HG03097 (cell line): ENCODE results near the gene ATG5.

Source experiments
- ATAC-seq: cut with Tn5 transposase; IDR thresholded peaks from one replicate; pipeline ENCODE4 v1.9.1; 2021; ENCODE audit not compliant: unreplicated experiment, low FRiP score

Gene ATG5

DNA sequence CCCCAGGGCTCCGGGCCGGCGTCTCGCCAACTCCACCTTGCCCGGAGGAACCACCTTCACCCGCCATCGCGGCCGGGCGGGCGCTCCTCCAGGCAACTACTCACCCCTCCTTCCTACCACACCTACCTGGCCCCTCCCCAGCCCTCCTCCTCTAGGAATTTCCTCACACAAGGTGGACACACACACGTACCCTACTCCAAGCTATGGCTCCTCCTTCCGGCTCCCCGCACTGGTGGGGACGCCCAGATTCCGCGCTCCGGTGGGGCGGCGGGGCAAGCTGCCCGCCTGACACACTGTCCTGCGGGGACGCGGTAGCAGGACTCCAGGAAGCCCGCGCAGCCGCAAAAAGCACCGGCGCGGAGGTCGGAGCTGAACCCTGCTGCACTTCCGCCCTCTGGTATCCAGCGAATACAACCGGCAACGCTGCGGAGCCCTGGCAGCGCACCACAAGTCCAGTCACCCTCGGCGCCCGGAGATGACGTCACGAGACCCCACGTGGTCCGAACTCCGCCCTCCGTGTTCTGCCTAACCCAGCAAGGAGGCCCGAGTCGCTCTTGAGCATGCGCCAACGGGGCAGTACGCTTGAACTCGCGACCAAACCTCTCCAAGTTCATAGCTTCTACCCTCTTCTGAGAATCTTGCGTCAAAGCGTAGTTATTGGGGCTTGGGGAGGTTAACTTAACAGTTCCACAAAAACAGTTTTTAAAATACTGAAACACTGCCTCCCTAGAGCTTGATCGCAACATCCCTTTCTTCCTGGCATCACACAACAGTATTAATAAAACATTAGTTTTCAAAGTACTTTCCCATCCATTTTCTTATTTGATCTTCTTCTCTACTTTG is at the start of gene ATG5:
TSS of gene ATG5 (minus strand) at position 425 of the 843 bp plus-strand sequence. CDS start 9,552 bp downstream, outside the sequence.
- peak; percentile 95 for ATAC-seq

DNA sequence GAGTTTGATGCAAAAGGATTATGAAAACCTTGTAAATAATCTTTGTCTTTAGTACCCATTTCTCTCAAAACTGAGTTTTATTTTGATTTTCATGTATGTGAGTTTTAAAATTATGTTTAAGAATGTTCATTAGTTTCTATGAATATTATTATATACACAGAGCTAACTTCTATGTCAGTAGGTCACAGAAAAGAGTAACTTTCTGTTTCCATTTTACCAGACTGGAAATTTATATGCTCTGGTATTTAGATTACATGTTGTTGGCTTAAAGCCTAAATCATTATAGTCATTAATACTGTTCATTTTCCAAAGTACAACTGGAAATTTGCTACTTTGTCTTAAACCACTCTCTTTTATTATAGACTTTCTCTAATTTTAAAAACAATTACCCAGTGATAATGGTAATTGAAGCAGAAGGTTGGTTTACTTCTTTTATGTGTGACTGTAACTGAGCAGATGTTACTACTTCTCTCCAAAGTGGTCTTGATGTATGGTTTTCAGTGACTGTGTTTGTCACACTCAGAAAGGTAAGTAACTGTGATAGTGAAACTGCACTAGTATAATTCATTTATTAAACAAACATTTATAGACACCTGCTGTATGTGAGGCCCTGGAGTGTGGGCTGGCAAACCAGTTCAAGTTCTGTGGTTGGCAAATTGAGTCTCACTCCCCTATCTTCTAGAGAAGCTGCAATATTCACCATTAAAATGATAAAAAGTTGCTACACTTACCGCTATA is 48.1 kb upstream of the ATG5 start:
- ATAC-seq = no peak

DNA sequence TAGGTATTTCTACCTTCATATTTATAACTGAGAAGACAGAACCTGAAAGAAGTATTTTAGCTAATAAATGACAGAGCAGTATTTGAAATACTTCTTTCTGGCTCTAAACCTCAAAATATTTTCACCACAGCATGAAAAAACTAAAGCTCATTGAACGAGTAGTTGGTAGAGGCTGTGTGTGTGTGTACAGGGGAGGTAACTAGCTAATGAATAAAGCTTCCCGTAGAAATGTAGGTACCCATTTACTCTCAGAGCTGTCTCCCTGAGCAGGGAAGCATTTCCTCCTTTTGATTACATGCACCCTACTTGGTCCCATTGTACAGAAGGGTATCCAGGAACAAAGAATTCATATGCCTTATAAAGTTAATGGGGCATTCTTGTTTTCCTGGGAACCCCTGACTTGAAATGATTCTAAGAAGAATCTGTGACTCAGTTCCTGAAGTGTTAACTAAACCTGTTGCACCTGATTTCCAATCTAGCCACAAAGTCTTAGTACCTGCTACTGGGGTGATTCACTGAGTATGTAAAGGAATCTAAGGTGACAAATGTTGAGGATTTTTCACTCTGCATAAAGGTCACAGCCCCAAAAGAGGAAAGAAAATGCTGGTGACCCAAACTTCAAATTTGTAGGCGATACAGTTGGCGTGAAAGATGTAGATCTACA is 47.4 kb upstream of the ATG5 start:
- ATAC-seq = no peak

DNA sequence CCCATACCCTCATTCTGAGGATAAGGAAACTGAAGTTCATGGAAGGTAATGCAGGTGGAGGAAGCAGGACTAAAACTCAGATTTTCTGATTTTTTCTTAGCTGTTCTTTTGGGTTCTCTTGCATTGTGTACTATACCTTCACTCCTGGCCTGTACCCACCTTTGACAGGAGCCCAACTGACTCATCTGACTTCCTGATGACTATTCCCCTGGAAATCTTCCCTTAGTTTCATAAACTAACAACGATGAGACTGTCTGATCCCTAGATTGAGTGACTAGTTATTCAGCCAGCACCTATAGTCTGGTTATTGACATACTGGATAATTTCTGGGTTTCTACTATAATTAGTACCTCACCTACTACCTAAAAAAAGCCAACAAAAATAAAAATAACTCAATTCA is 45.1 kb upstream of the ATG5 start:
- ATAC-seq = no peak

DNA sequence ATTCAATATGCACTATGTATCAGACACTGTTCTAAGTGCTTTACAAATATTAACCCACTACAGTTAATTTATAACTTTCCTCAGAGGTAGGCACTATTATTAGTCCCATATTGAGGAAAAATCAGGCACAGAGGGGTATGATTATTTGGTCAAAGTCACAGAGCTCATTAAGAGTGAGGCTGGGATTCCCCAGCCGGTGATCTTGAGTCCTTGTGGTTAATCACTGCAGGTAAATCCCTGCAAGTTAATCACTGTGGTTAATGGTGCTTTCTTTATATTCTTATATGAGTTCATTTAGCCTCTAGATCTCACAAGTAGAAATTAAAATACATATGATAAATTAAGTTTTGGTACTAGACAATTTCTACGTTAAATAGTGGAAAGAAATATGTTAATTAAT is 44.2 kb upstream of the ATG5 start:
- ATAC-seq = no peak

DNA sequence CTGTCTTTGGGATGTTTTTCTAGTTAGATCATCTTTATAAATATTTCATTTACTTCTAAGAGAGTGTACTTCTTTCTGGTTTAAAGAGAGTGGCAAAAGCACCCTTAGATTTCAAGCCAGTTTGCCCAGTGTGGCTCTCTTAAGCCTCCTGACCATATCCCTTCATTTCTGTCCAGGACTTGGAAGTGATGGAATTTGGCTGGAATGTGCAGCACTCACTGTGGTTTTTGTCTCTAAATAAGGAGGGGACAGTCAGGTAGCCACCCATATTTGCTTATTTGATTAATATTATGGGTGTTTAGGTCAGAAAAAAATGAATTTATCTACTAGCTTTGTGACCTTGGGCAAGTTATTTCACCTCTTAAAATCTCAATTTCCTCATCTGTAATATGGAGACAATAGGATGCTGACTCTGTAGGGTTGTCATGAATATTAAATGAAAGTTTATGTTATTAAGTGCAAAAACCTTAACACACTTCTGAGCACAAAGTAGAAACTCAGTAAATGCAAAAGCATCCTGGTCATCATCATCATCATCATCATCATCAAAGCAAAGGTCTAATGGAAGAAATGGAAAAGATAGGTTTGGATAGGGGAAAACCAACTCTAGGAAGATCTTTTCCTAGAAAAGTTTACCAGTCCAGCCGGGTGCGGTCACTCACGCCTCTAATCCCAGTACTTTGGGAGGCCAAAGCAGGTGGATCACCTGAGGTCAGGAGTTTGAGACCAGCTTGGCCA is 38.0 kb upstream of the ATG5 start:
- ATAC-seq = no peak

DNA sequence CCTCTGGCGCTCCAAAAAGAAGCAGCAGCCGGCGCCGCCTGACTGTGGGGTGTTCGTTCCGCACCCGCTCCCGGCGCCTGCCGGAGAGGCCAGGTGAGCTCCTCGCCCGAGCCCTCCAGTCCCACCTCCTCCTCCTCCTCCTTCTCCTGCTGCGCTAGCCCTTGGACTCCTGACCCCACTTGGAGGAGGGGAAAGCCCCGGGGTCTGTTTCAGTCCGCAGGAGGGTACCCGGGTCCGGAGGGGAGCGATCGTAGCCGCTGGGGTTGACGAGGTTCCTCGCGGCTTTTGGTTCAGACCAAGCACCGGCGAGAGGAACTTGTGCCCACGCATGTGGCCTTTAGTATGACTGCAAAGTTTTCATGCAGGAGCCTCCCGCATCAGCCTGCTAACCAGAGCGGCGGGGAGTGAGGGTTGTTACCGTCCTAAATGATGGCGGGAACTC is 35.5 kb upstream of the ATG5 start:
- no peak for ATAC-seq

DNA sequence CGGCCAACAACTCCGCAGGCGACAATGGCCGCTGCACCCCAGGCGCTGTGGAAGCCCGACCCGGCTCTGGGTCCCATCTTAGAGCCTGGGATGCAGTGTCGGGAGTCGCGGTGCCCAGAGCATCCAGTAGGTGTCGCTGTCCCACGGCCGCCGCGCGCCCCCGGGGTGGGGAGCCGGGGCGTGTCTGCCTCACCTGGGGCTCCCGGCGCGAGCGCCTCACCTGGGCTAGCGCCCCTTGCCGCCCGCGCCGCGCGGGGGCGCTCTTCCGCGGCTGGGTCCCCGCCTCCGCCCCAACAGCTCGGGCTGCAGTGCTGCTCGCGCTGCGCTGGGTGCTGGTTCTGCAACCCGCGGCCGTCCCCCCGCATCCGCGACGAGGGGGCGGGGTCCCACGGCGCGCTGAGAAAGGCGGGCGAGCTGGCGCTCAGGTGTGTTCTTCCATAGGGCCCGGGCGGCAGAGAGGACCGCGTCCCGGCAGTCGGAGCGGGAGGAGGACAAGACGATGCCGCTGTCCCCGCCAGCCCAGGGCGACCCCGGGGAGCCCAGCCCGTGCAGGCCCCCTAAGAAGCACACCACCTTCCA is 34.9 kb upstream of the ATG5 start, which contains the start of gene CRYBG1:
TSS of gene CRYBG1 (plus strand) at position 308 of the 579 bp plus-strand sequence. CDS start at position 500, 192 bp downstream.
- peak; percentile 56 for ATAC-seq

DNA sequence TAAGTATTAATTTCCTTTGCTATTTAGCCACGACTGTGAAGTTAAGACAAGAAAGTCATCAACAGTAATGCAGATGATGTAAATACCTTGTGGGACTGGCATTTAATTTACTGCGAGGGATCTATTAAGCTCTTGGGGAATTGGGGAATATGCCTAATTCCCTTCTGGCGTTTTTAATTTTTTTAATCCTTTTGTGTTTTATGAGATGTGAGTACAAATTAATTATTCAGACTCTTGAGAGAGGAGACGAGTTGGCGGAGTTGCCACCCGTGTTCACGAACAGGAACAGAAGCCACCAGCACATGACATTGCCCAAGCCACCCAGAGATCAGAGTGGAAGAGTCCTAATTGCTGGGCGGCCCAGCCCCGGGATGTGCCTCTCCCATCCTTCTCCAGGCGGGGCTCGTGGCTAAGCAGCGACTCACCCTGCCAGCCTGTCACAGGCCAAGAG is 34.4 kb upstream of the ATG5 start:
- no peak for ATAC-seq

DNA sequence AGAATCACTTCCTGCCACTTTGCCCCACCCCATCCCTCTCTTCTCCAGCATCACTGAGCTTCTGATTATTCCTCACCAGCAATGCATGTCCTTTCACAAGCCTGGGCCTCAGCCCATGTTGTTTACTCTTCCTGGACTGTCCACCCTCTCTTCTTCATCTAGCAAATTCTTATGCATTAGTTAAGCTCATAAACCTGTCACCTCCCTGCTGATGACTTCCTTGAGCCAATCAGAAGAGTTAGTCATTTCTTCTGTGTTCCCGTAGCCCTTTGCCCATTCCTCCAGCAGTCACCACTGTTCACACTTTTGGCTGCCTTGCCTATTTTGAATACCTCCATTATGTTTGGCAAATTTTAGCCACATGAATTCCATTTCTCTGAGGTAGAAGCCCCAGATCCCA is 30.8 kb upstream of the ATG5 start:
- no peak for ATAC-seq

DNA sequence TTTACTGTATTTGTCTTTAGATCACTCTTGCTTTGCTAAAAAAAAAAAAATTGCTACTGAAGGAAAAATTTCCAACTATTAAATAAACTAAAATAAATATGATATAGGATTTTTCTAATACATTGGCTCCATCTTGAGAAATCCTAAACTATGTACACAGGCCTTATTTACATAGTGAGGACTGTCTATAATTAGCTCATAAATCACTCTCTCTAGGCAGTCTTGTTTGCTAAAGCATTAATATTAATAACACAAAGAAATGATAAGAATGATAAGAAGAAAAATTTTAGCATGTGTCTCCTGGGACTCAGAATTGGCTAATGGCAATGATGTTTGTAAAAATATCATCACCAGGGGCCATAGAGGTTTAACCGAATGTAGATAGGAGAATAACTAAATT is 21.7 kb upstream of the ATG5 start:
- ATAC-seq = no peak

DNA sequence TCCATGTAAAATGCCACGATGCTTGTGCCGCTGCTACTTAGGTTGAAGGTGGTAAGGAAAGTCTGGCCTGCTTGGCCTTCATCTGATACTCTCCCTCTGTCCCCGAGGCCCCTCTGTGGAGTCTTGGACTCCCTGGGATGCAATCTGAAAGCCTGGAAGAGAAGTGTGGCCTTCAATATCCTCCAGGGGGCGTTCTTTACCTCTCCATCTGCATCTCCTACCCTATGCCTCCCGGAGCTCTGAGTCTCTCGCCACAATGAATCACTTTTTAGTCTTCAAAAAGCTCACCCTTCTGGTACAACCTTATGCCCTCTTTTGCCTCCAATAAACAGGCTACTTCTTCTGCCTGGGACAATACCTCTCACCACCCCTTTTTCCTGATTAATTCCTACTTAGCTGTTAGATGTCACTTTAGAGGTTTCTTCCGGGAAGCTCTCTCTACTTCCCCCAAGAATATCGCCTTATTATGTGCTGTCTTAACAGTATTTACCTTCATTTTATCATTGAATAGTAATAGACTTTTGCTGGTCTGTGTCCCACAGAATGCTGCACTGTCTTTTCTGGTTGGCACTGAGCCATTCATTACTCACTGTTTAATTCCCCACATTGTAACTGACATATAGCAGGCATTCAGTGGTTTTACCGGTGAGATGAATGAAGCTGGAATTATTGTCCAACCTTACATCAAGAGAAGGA is 13.9 kb upstream of the ATG5 start:
- peak; percentile 60 for ATAC-seq

DNA sequence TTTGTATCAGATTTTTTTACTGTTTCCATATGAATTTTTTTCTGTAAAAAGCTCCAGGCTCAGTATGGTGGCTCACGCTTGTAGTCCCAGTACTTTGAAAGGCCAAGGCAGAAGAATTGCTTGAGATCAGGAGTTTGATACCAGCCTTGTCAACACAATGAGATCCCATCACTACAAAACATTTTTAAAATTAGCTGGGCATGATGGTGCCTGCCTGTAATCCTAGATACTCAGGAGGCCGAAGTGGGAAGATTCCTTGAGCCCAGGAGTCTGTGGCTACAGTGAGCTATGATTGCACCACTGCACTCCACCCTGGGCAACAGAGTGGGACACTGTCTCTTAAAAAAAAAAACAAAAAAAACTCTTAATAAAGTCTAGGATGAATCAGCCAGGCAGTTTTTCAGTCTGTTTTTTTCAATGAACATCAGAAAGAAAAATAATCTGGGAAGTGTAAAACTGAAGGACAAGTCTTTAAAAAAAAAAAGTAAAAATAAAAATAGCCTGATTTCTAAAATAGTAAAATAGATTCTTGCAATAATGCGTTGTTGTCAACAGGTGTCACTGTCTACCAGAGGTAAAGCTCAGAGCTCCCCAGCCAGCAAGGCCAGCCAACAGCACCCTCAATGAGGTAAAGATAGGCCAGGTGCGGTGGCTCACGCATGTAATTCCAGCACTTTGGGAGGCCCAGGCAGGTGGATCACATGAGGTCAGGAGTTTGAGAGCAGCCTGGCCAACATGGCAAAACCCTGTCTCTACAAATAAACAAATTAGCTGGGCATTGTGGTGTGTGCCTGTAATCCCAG is 9.3 kb upstream of the ATG5 start:
- ATAC-seq = no peak

DNA sequence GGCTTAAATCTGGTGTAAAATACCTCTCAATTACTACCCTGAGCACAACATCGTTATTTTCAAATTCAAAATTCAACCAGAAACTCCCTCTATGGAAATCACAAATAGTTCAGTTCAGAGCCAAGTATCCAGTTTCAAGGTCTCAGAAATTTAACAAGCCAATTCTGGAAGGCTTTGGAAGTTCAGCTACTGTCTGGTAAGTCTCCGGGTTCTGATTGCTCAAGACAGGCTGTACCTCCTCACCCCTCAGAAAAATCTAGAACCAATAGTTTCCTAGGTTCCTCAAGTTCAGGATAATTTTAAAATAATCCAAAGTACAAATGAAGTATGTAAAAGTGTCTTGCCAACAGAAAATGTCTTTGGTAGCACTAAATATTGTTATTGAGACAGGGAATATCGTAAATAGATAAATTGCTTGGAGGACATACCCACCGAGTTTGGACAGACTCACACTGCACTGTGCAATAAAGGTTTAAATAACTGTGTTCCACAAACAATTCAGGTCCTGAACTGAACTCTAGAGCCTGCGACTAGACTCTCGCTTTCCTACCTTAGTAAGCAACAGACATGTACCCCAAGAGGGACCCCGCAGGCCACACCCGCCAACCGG is 729 bp downstream of the ATG5 start:
- ATAC-seq = no peak

DNA sequence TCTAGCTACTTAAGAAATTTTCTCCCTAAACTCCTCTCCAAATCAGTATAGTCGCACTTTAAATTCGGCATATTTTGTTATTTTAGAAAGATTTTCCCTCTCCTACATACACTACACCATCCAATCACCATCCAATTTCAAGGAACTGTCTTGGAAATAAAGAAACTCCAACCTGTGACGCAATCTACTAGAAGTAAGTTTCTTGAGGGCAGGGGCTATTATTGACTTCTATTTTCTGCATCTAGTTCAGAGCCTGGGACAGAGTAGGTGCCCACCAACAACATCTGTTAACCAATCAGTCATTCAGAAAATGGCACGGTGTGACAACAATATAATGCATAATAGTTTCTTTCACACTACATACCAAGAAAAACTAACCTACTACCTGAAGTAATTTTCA is 3.6 kb downstream of the ATG5 start:
- no peak for ATAC-seq

DNA sequence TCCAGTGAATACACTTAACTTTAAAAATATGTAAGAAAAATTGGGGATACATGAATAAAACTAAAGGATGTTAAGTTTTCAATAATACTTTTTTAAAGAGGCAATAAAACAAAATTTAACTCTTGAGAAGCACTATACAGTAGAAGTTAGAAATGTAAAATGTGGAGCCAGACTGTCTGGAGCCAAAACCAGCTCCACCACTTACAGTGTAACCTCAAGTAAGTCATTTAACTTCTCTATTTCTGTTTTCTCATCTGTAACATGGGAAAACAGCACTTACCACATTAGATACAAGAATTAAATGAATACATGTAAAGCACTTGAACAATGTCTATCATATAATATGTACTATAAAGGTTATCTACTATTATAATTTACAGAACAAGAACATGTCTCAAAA is 6.7 kb downstream of the ATG5 start:
- no peak for ATAC-seq

DNA sequence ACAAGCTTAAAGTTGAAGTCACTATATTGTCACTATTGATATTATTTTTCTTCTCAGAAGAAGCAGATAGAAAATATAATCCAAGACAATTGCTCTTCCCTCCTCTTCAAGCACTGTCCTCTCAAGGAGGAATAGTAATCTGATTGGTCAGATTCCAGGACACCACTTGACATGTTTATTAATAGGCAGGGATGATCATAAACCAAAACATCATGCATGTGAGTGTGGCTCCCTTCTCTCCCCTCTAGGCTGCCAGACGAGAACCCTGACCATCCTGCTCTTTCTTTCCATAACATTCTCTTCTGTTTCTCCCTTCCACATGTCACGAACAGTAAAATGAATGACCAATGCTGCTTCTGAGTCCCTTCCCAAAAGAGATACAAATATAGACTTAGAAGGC is 7.5 kb downstream of the ATG5 start:
- ATAC-seq = no peak

DNA sequence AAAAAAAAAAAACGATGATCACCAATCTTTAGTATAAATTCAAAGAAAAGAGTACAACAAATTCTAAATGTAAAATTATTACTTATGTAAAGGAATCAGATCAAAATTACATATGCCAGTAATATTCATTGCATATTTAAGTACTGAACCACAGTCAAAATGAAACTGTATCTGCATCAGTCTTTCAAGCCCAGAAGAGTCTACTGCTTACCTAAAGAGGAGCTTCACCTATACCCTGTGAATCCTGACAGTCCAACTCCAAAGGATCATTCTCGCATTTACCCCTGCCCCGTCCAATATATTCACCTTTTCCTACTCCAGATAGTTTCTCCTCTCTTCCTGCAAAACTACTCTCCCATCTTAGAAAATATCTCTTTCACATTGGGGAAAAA is 9.2 kb downstream of the ATG5 start:
- no peak for ATAC-seq
